GM12873 (cell line): ENCODE measurements around the gene PTAFR.

Experiments
- CTCF ChIP-seq: IDR thresholded peaks from 2 replicates; pipeline ENCODE4 v1.5.1; 2012; ENCODE audit warnings: low read depth, mild to moderate bottlenecking, moderate library complexity, low read length, control low read depth; ENCODE audit not compliant: insufficient read depth; ENCODE audit errors: missing control alignments

PTAFR gene

GRCh38 chr1:28199328-28200233 lies 23.1 kb upstream of the PTAFR start:
- TF ChIP-seq CTCF = peak; percentile 14

GRCh38 chr1:28197682-28198415 lies 21.4 kb upstream of the PTAFR start:
- TF ChIP-seq CTCF = no peak

GRCh38 chr1:28196330-28196729 lies 19.8 kb upstream of the PTAFR start:
- no peak for TF ChIP-seq CTCF

- no peak for TF ChIP-seq CTCF
Observed at GRCh38 chr1:28195780-28196179, 19.3 kb upstream of the PTAFR start.

GRCh38 chr1:28194326-28195035 lies 18.0 kb upstream of the PTAFR start:
- no peak for TF ChIP-seq CTCF

- no peak for TF ChIP-seq CTCF
Observed at GRCh38 chr1:28193701-28194161, 17.2 kb upstream of the PTAFR start.
